Nephron (organoid): ENCODE results near the gene GALP.

Experiments
- H3K27ac Mint-ChIP-seq, 3 experiments: 2 replicates each; pipeline ENCODE4 v1.8.0; 2020; ENCODE audit warnings: mixed read lengths in 3 of 3, mild to moderate bottlenecking in 2 of 3, moderate library complexity in 1 of 3
- H3K27me3 Mint-ChIP-seq: 2 replicates; pipeline ENCODE4 v1.8.0; 2021; ENCODE audit warnings: low read depth, mild to moderate bottlenecking, moderate library complexity, mixed read lengths
- H3K36me3 Mint-ChIP-seq: 2 replicates; pipeline ENCODE4 v1.8.0; 2020; ENCODE audit warnings: low read depth, mixed read lengths
- H3K4me1 Mint-ChIP-seq: 2 replicates; pipeline ENCODE4 v1.8.0; 2020; ENCODE audit warnings: mixed read lengths
- H3K4me3 Mint-ChIP-seq, 3 experiments: 2 replicates each; pipeline ENCODE4 v1.8.0; 2020; ENCODE audit warnings: mild to moderate bottlenecking in 3 of 3, mixed read lengths in 3 of 3, moderate library complexity in 2 of 3
- H3K9me3 Mint-ChIP-seq: 2 replicates; pipeline ENCODE4 v1.8.0; 2020; ENCODE audit warnings: mixed read lengths
- TF ChIP-seq, protein P1 (sequence below), 3 experiments: fragments of 200-600 bp; sonication (generic); IDR thresholded peaks; one replicate each; pipeline ENCODE4 v1.5.0; 2021; ENCODE audit warnings: antibody characterized with exemption in 3 of 3; ENCODE audit not compliant: unreplicated experiment in 3 of 3

GALP gene

DNA sequence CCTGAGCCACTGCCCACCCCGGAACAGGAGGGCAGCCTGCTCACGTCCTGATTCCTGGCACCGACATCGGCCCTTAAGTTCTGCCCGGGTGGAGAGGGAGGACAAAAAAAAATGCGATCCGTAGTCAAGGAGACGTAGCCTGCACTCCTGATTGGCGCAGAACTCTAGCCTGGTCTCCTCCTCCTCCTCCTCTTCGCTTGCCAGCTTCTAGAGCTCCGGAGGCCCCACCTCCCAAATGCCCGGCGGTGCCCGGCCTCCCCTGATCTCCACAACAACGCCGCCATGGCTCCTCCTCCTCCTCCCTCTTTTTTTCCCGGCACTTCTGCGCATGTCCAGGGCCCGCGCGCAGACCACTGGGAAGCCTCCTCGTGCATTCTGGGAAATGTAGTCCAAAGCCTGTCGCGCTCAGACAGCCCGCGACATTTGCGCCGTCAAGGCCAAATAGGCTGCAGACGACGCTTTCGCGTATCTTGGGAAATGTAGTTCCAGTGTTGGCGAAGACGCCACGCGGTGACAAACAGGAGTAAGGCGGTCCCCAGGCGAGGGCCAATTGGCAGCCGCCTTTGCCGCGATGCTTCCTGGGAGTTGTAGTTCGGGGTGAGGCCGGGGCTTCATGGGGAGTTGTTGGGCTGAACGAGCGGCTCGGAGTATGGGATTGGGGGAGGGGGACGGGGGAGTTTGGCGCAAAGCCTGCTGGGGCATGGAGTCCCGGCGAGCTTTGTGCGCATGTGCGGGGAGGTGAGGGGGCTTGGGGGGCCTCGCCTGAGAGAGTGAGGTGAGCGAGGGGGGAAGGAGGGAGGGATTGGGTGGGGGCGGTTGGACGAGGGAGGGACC, 35.0 kb upstream of the GALP start, which contains the start of gene ZNF444:
ZNF444 (plus strand) TSS at position 705 of the 834 bp plus-strand sequence. CDS start 5,625 bp downstream, outside the sequence.
- H3K4me1 Mint-ChIP-seq = peaks cover 41% of the 10 kb centered on the region
- H3K9me3 Mint-ChIP-seq = no peaks in the 10 kb centered on the region
- TF ChIP-seq, protein P1, sequence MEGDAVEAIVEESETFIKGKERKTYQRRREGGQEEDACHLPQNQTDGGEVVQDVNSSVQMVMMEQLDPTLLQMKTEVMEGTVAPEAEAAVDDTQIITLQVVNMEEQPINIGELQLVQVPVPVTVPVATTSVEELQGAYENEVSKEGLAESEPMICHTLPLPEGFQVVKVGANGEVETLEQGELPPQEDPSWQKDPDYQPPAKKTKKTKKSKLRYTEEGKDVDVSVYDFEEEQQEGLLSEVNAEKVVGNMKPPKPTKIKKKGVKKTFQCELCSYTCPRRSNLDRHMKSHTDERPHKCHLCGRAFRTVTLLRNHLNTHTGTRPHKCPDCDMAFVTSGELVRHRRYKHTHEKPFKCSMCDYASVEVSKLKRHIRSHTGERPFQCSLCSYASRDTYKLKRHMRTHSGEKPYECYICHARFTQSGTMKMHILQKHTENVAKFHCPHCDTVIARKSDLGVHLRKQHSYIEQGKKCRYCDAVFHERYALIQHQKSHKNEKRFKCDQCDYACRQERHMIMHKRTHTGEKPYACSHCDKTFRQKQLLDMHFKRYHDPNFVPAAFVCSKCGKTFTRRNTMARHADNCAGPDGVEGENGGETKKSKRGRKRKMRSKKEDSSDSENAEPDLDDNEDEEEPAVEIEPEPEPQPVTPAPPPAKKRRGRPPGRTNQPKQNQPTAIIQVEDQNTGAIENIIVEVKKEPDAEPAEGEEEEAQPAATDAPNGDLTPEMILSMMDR (IDR thresholded peaks at IDR 0.05; ENCODE audit: unreplicated experiment in 3 of 3) = no peak
- H3K36me3 Mint-ChIP-seq = no peaks in the 10 kb centered on the region
- H3K4me3 Mint-ChIP-seq = peak within 1 kb of the TSS; percentile 87 to 88 (median 87)
- peak within 1 kb of the TSS; percentile 86 to 93 (median 89) for H3K27ac Mint-ChIP-seq
- peaks cover 4% of the 10 kb centered on the region for H3K27me3 Mint-ChIP-seq

DNA sequence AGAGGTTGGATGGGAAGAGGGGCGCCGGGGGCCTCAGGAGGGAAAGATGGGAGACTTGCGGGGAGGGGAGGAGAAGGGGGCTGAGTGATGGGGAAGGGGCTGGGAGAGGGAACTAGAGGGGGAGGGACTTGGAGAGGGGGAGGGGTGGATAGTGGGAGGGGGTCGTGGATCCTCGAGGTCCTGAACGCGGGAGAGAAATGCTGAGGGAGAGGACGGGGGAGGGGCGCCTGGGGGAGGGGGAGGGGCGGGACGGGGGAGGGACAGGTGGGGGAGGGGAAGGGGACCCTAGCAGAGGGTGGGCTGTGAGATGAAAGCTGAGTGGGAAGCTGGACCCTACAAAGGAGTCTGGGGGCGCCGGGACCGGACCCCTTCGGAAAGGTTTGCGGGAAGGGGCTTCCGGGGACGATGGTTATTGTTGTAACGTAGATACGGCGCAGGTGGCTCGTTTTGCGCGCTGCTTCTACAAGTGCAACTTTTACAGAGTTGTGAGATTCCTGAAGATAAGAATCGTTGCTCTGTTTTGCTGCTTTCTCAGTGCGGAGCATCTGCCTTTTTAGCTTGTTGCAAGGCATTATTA, 34.3 kb upstream of the GALP start:
- H3K36me3 Mint-ChIP-seq = no peaks in the 10 kb centered on the region
- peaks cover 4% of the 10 kb centered on the region for H3K27me3 Mint-ChIP-seq
- H3K27ac Mint-ChIP-seq = peak overlapping the region; percentile 81 to 93 (median 89)
- TF ChIP-seq, protein P1 (IDR thresholded peaks at IDR 0.05; ENCODE audit: unreplicated experiment in 3 of 3) = no peak
- peaks cover 35% of the 10 kb centered on the region for H3K4me1 Mint-ChIP-seq
- H3K4me3 Mint-ChIP-seq = peak overlapping the region; percentile 87 to 88 (median 87)
- H3K9me3 Mint-ChIP-seq = no peaks in the 10 kb centered on the region

DNA sequence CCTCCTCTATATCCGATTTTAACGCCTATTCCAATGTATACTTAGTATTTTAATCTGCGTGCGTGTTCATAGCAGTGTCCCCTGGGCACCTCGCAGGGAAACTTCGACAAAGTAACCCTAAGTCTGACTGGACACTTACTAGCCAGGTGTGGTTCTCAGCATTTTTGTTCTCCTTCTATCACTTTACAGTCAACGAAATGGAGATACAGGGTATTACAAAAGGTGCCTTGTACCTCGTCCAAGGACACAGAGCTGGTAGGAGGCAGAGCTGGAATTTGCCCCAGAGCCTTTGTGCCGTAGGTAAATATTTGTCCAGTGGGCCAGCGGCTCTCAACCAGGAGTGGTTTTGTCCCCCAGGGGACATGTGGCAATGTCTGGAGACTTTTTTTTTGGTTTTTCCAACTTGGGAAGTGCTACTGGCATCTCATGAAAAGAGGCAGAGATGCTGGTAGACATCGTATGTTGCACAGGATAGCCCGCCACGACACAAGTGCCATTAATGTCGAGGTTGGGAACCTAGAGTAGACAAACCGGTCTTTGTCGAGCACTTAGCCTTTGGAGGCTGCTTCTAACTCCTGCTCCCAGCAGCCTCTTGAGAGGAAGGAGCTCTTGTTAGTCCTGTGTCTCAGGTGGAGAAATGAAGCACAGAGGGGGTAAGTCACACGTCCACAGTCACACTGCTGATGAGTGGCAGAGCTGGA, 33.6 kb upstream of the GALP start:
- H3K27ac Mint-ChIP-seq = peak overlapping the region; percentile 81 to 93 (median 89)
- TF ChIP-seq, protein P1 (IDR thresholded peaks at IDR 0.05; ENCODE audit: unreplicated experiment in 3 of 3) = no peak
- H3K4me1 Mint-ChIP-seq = peaks cover 35% of the 10 kb centered on the region
- peaks cover under 1% of the 10 kb centered on the region for H3K27me3 Mint-ChIP-seq
- H3K36me3 Mint-ChIP-seq = no peaks in the 10 kb centered on the region
- peak overlapping the region; percentile 87 to 88 (median 87) for H3K4me3 Mint-ChIP-seq
- H3K9me3 Mint-ChIP-seq = no peaks in the 10 kb centered on the region

GRCh38 chr19:56142897-56143434, 32.8 kb upstream of the GALP start:
- Mint-ChIP-seq H3K27ac (peak overlapping the region; percentile 22 to 93 (median 64)), H3K27me3 (no peaks in the 10 kb centered on the region), H3K4me3 (peak overlapping the region; percentile 72 to 88 (median 87)), H3K36me3 (peaks cover 2% of the 10 kb centered on the region), H3K4me1 (peaks cover 35% of the 10 kb centered on the region), H3K9me3 (no peaks in the 10 kb centered on the region)
- TF ChIP-seq, protein P1 (IDR thresholded peaks at IDR 0.05; ENCODE audit: unreplicated experiment in 3 of 3) = no peak

DNA sequence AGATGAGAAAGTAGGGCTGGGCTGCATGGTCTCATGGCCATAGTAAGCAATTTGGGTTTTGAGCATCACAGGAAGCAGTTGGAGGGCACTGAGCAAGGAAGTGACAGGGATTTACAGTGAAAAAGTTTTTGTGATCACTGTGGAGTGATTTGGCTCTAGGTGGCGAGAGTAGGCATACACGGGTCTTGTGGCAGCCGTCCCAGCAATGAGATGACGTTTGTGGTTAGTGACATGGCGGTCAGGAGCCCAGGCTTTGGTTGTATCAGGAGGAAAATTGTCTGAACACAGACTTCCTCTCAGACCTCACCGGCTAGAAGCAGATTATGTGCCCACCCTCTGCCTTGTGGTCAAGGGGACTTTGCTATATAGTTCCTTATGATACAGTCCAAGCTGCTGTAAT, 31.4 kb upstream of the GALP start:
- Mint-ChIP-seq H3K4me3 (peak overlapping the region in 2 of 3 experiments; percentile 22 to 43), H3K27ac (peak overlapping the region; percentile 6 to 61 (median 55)), H3K27me3 (no peaks in the 10 kb centered on the region), H3K36me3 (peaks cover 11% of the 10 kb centered on the region), H3K9me3 (no peaks in the 10 kb centered on the region), H3K4me1 (peaks cover 35% of the 10 kb centered on the region)
- TF ChIP-seq, protein P1 (IDR thresholded peaks at IDR 0.05; ENCODE audit: unreplicated experiment in 3 of 3) = no peak
